Neuron (in vitro differentiated cells): ENCODE data around the gene INO80.

Experiments
- H2AFZ ChIP-seq: one replicate; pipeline ENCODE4 v1.6.1; 2013; ENCODE audit warnings: low read depth, mild to moderate bottlenecking, inconsistent platforms, low read length, moderate library complexity
- H3K27me3 ChIP-seq: one replicate; pipeline ENCODE4 v1.6.1; 2013; ENCODE audit warnings: low read length; ENCODE audit not compliant: insufficient read depth
- H3K36me3 ChIP-seq: one replicate; pipeline ENCODE4 v1.6.1; 2013; ENCODE audit warnings: low read length; ENCODE audit not compliant: insufficient read depth
- H3K4me1 ChIP-seq: one replicate; pipeline ENCODE4 v1.6.1; 2013; ENCODE audit warnings: low read length; ENCODE audit not compliant: insufficient read depth
- H3K4me3 ChIP-seq: 2 replicates; pipeline ENCODE4 v1.5.1; 2013; ENCODE audit warnings: mild to moderate bottlenecking, low read length, moderate library complexity
- H3K9me3 ChIP-seq: one replicate; pipeline ENCODE4 v1.6.1; 2013; ENCODE audit warnings: low read length

INO80 gene

DNA sequence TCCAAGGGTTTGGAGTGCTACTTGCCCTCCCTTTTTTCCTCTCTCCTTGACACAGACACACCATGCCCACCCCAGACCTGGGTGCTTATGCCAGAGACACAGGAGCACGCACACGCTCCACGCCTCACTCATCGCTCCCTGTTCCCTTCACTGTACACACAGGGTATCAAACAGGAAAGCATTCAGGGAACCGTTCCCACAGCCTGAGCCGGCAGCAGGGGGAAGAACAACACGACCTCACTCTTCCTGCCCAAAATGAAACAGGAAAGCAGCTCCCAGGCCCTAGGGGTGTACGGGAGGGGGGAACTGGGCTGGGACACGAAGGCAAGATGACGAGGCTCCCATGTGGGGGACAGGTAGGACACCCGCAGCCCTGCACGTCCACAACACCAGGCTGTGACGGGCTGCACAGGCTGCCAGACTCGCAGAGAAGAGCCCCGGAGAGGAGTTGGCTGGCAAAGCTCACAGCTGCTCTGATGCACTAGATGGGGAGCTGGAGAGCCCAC is 175.7 kb downstream of the INO80 start:
- Histone ChIP-seq H3K27me3 (peaks cover 5% of the 10 kb centered on the region), H3K4me3 (no peak overlapping the region), H3K36me3 (no peaks in the 10 kb centered on the region), H2AFZ (no peak overlapping the region), H3K9me3 (no peaks in the 10 kb centered on the region), H3K4me1 (peaks cover 19% of the 10 kb centered on the region)

DNA sequence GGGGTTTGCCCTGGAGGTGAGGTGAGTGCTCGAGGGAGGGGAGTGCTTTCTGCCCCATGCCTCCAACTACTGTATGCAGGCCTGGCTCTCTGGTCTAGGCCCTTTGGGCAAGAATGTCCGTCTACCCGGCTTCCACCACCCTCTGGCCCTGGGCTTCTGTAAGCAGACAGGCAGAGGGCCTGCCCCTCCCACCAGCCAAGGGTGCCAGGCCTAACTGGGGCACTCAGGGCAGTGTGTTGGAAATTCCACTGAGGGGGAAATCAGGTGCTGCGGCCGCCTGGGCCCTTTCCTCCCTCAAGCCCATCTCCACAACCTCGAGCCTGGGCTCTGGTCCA is 177.6 kb downstream of the INO80 start:
- Histone ChIP-seq H3K4me1 (peaks cover 19% of the 10 kb centered on the region), H3K27me3 (peaks cover 6% of the 10 kb centered on the region), H3K9me3 (no peaks in the 10 kb centered on the region), H3K36me3 (no peaks in the 10 kb centered on the region), H2AFZ (no peak overlapping the region), H3K4me3 (no peak overlapping the region)

DNA sequence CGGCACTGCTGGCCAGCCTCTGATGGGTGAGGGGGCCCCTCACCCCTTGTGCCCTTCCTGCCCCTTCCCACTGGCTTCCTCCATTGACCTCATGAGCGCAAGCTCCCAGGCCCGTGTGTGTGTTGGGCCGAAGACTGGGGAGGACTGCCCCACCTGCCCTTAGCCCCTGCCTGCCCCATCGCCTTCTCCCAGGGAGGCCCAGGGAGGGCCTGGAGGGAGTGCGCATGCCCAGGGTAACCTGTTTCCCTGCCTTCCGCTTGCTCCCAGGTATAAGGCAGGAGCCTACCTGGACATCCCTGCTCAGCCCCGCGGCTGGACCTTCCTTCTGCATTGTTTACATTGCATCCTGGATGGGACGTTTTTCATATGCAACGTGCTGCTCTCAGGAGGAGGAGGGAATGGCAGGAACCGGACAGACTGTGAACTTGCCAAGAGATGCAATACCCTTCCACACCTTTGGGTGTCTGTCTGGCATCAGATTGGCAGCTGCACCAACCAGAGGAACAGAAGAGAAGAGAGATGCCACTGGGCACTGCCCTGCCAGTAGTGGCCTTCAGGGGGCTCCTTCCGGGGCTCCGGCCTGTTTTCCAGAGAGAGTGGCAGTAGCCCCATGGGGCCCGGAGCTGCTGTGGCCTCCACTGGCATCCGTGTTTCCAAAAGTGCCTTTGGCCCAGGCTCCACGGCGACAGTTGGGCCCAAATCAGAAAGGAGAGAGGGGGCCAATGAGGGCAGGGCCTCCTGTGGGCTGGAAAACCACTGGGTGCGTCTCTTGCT is 178.1 kb downstream of the INO80 start:
- H3K27me3 ChIP-seq = peaks cover 12% of the 10 kb centered on the region
- H3K36me3 ChIP-seq = no peaks in the 10 kb centered on the region
- H3K4me3 ChIP-seq = no peak overlapping the region

DNA sequence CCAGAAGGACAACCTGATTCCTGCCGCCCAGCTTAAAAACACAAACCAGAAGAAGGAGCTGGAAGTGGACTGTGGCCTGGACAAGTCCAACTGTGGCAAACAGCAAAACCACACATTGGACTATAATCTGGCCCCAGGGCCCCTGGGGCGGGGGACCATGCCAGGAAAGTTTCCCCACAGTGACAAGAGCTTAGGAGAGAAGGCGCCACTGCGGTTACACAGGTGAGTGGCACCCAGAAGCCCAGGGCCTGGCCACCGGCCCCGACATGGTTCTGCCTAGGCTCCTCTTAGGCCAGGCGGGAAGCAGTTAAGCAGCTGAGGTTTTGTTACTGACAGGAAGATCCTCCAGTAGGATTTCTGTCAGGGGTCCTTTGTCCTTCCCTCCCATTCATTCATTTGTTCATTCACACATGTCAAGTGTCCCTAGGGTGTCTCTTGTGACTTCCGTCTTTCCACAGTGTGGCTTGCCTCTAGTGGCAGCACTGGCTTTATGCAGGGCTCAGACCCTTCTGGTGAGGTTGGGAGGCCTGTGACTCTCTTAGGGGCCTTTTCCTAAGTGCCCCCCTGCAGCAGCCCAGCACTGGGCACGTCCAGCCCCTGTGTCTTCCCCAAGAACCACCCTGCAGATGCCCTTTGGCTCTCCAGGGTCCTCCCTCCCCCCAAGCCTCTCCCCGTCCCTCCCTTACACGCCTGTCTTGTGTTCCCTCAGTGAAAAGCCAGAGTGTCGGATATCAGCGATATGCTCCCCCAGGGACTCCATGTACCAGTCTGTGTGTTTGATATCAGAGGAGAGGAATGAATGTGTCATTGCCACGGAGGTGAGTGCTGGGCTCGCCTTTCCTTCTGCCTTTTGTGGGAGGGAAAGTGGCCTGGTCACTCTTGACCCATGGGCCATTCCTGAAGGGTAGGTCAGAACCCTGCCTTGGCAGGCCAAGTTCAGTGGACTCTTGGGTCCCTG is 179.1 kb downstream of the INO80 start:
- H3K27me3 ChIP-seq = peaks cover 19% of the 10 kb centered on the region
- H3K4me1 ChIP-seq = peaks cover 22% of the 10 kb centered on the region
- no peaks in the 10 kb centered on the region for H3K36me3 ChIP-seq
- H3K9me3 ChIP-seq = no peaks in the 10 kb centered on the region
- no peak overlapping the region for H3K4me3 ChIP-seq
- no peak overlapping the region for H2AFZ ChIP-seq

More for the DNA sequence above, 178.1 kb downstream of the INO80 start:
- H3K9me3 ChIP-seq = no peaks in the 10 kb centered on the region
- H2AFZ ChIP-seq = no peak overlapping the region
- peaks cover 19% of the 10 kb centered on the region for H3K4me1 ChIP-seq

DNA sequence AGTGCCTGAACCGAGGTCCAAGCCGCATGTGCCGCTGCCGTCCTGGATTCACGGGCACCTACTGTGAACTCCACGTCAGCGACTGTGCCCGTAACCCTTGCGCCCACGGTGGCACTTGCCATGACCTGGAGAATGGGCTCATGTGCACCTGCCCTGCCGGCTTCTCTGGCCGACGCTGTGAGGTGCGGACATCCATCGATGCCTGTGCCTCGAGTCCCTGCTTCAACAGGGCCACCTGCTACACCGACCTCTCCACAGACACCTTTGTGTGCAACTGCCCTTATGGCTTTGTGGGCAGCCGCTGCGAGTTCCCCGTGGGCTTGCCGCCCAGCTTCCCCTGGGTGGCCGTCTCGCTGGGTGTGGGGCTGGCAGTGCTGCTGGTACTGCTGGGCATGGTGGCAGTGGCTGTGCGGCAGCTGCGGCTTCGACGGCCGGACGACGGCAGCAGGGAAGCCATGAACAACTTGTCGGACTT is 179.8 kb downstream of the INO80 start:
- Histone ChIP-seq H3K4me3 (no peak overlapping the region), H3K36me3 (no peaks in the 10 kb centered on the region), H3K4me1 (peaks cover 26% of the 10 kb centered on the region), H2AFZ (no peak overlapping the region), H3K9me3 (no peaks in the 10 kb centered on the region), H3K27me3 (peaks cover 27% of the 10 kb centered on the region)

DNA sequence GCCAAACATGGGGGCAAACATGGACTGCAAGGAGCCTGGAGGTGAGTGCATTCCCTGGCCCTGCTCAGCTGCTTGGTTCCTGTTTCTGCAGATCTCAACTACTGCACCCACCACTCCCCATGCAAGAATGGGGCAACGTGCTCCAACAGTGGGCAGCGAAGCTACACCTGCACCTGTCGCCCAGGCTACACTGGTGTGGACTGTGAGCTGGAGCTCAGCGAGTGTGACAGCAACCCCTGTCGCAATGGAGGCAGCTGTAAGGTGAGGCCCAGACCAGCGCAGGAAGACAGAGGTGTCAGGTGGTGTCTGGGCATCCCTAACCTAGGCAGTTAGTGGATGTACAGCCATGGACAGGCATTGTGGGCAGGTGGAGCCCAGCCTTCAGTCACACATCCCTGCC is 181.6 kb downstream of the INO80 start:
- Histone ChIP-seq H3K27me3 (peaks cover 36% of the 10 kb centered on the region), H3K9me3 (no peaks in the 10 kb centered on the region)

DNA sequence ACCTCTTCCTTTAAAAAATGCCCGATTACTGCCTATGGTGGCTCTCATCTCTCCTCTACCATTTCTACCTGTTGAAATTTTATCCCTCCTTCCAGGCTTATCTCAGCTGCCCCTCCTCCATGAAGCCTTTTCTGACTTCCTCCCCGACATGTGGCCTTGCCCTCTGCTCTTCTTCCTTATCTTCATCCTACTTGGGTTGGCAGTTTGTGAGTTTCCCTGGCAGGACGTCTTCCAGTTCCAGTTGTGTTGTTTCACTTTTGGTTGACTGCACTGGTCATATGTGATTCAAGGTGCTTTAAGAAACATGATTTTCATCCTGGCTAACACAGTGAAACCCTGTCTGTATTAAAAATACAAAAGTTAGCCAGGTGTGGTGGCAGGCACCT is 182.6 kb downstream of the INO80 start:
- Histone ChIP-seq H3K4me1 (peaks cover 40% of the 10 kb centered on the region), H3K36me3 (no peaks in the 10 kb centered on the region), H3K27me3 (peaks cover 45% of the 10 kb centered on the region), H2AFZ (no peak overlapping the region), H3K9me3 (no peaks in the 10 kb centered on the region), H3K4me3 (no peak overlapping the region)

More for the DNA sequence above, 181.6 kb downstream of the INO80 start:
- Histone ChIP-seq H3K4me1 (peaks cover 31% of the 10 kb centered on the region), H3K4me3 (no peak overlapping the region), H3K36me3 (no peaks in the 10 kb centered on the region), H2AFZ (no peak overlapping the region)

DNA sequence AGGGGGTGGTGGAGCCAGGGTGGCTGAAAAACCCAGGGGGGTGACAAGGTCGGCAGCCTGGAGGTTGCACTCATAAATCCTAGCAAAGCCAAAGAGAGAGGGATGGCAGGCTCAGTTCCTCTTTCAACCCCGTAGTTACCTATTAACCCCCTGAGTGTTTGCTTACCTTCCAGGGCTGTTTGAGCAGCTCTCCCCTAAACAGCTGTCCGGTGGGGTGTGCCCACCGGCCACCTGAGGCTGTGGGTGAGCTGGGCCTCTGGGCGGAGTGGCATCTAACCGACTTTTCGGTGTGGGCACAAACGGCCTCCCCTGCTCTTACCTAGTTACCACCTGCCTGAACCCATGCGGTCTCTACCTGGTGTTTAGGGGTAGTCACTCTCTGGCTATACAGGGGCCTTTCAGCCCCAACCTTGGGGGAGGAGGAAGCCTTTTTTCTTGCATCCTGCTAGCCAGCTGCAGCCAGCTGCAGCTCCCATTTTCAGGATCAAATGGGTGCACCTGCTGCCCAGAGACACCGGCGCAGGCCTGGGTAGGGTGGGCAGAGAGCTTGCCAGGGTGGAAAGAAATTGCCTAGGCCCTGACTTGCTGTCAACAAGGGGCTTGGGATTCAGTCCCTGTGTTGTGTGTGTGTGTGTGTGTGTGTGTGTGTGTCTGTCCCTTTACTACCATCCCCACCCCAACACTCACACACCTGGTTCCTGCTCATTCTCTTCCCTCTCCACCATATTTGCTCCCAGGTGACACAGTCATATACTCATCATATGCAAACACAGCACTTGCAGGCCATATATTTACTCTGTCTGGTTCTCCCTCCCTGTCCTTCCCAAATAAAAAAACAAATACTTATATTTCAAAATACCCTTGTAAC is 183.2 kb downstream of the INO80 start:
- Histone ChIP-seq H2AFZ (no peak overlapping the region), H3K36me3 (no peaks in the 10 kb centered on the region), H3K9me3 (no peaks in the 10 kb centered on the region), H3K4me1 (peaks cover 45% of the 10 kb centered on the region), H3K27me3 (peaks cover 50% of the 10 kb centered on the region), H3K4me3 (no peak overlapping the region)

DNA sequence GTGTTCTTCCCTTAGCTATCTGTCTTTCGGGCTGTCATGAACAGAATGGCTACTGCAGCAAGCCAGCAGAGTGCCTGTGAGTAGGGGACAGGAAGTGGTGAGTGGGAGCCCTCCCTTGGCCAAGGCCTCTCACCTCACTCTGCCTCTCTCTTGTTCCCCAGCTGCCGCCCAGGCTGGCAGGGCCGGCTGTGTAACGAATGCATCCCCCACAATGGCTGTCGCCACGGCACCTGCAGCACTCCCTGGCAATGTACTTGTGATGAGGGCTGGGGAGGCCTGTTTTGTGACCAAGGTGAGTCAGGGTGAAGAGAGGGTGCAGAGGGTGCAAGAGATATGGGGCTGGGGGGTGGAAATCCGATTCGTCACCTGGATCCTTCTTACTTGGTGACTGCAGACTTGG is 183.9 kb downstream of the INO80 start:
- Histone ChIP-seq H3K4me3 (no peak overlapping the region), H3K27me3 (peaks cover 56% of the 10 kb centered on the region), H3K4me1 (peaks cover 45% of the 10 kb centered on the region), H3K9me3 (no peaks in the 10 kb centered on the region), H2AFZ (no peak overlapping the region), H3K36me3 (no peaks in the 10 kb centered on the region)

DNA sequence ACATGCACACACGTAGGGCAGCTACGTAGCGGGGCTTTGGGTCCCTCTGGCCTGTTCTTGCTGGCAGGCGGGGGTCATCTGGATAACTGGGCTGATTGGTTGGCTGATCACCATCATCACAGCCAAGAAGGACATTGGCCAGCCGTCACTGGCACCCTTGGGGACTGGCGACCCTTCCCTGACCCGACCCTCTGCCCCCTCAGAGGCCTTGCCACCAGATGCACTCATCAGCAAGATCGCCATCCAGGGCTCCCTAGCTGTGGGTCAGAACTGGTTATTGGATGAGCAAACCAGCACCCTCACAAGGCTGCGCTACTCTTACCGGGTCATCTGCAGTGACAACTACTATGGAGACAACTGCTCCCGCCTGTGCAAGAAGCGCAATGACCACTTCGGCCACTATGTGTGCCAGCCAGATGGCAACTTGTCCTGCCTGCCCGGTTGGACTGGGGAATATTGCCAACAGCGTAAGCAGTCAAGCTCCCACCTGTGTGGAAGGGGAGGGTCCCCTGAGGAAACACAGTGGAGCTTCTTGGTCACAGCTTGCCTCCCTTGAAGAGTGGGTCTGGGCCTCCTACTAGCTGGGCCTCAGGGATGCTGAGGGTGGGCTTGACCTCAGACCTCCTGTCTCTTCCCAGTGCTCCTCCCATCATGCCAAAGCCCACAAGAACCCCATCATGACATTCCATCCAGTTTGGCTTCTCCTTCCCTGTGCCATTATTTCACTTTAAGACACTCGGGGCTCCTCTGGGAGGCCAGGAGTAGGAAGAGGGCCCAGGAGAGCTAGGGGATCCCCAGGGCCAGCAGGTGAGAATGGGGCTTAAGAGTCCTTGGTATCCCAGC is 184.6 kb downstream of the INO80 start:
- Histone ChIP-seq H3K4me3 (peak overlapping the region; percentile 34), H3K4me1 (peaks cover 50% of the 10 kb centered on the region), H3K36me3 (no peaks in the 10 kb centered on the region), H2AFZ (no peak overlapping the region), H3K27me3 (peaks cover 63% of the 10 kb centered on the region), H3K9me3 (no peaks in the 10 kb centered on the region)

DNA sequence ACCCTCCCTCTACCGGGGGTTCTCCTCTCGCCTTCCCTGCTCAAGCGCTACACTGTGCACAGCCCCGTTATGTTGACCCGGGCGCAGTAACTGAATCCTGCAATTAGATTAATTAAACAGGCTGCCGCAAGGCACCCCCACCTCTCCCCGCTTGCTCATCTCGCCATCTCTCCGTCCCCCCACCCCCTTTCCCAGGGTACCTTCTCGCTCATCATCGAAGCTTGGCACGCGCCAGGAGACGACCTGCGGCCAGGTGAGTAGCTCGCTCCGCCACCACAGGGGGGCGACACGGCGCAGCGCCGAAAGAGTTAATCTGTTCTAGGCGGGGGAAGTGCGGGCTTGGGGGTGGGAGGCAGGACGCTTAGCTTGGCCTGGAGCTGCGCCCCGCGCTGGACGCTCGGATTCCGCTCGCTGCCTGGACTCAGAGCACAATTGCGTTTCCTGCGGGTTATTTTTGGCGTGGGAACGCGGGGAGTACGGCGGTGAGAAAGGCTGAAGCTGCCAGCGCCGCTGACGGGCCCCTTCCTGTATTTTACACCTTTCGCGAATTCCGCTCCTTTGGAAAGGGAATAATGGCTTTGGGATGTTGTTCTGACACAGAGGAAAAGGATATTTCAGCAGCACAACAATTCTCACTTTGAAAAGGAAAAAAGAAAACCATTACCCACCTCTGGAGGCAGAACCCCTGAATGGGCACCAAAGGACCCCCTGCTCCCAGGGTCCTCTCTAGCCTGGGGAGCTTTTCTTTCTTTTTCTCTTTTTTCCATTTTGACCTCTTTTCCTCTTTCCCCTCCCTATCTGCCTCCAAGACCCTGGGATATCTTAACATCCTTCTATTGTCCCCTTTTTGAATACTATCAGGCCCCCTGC is 185.4 kb downstream of the INO80 start:
- Histone ChIP-seq H2AFZ (no peak overlapping the region), H3K4me3 (peak overlapping the region; percentile 46), H3K4me1 (peaks cover 59% of the 10 kb centered on the region), H3K9me3 (no peaks in the 10 kb centered on the region), H3K27me3 (peaks cover 71% of the 10 kb centered on the region), H3K36me3 (no peaks in the 10 kb centered on the region)
